Measurements from ENCODE around the gene GSK3A.
A peak's percentile ranks its signal among the peaks of the same experiment; 100 is the strongest.

Gene GSK3A

DNA sequence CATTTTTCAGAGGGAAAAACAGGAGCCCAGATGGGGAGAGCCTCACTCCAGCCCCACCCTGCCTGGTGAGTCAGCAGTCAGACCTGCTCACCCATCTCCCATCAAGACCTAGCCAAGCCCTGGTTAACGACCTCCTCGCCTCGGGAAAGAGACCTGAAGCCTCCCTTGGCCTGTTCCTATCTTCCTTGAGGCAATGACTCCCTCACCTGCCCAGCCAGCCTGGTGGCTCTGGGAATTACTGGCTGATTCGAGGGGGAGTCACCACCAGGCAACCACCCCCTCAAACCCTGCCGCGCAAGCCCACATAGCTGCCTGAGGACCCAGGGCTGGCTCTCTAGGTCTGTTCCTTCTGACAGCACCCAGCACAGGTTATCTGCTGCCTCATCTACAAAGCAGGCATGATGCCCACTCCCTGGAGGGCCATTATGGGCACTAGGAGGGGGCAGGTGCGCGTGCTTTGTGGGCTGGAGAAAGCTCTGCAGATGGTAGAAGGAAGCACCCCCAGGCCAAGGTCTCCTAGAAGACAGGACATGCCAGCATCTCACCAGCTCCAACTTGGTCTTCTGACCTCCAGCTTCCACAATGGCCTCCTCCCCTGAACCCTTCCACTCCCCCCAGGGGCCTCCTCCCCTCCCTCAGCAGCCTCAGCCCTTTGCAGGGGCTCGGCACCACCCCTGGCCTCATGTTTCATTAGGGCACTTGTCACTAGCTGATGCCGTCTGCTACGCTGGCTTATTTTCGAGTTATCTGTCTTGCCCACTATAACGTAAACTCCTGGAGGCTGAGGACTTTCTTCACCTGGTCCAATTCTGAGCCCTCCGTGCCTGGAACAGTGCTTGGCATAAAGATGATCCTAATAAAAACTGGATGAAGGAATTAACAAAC, 35.3 kb downstream of the GSK3A start:
- FAIRE-seq, result peak; percentile 45
- no peak for TF ChIP-seq POLR2A (IDR thresholded peaks at IDR 0.05; ENCODE audit: low read depth, low read length)
- DNase-seq (ENCODE audit: insufficient read length, low spot score), result peak; percentile 99

DNA sequence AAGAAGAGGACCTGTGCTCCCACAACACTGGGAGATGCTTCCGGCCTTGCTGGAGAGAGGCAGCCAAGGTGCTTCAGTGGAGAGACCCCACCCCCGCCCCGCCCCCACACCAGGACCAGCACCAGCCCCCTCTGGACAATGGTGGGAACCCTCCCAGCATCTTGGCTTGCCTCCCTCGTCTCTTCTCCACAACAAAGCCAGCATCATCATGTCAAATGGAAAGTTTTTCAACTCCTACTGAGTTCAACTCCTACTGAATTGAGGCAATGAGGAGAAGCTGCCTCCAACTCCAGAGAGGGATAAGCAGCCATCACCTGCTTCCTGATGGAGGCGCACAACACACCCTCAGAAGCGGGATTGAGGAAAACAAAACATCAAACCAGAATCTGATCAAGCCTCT, 37.7 kb downstream of the GSK3A start:
- FAIRE-seq (no peak), DNase-seq (ENCODE audit: insufficient read length, low spot score) (no peak)
- TF ChIP-seq POLR2A (IDR thresholded peaks at IDR 0.05; ENCODE audit: low read depth, low read length), result no peak

DNA sequence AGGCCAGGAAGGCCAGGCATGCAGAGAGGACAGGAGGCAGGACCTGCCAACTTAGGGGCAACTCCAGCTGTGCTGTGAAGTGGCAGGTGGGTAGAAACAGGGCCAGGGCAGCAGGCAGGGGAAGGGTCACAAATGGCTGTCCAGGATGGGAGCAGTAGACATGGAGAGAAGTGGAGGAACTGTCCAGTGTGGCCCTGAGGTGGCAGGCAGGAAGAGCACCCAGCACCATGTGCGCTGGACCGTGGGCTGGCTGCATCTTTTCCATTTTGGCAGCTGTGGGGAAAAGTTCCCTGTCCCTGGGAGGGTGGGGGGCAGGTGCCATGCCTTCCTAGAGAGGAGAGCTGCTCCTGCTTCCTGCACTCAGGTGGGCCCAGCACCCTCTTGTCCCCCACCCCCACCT, 38.7 kb downstream of the GSK3A start:
- TF ChIP-seq POLR2A (IDR thresholded peaks at IDR 0.05; ENCODE audit: low read depth, low read length), result no peak
- FAIRE-seq, result no peak
- no peak for DNase-seq (ENCODE audit: insufficient read length, low spot score)

DNA sequence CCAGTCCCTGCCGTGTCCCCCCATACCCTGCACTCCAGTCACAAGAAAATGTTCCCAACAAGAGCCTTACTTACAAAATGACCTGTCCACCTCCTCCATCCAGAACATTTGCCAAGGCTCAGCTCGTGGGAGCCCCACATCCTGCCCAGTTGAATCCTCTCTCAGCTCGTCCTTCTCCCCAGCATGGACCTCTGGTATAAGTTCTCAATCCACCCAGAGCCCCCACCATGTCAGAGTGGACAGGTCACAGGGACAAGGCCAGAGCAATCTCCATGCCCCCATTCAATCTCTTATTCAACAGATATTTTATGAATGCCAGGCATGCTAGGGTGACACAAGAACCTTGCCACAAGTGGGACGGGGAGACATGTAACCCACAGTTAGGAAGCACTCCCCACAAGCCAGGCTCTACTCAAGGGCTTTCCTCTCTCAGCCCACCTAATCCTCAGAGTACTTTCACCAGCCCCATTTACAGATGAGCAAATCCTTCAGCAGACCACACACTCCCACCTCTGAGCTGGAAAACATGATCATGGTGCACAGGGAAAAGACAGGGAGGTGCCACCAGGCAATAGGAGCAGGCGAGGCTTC, 40.0 kb downstream of the GSK3A start:
- FAIRE-seq (no peak), DNase-seq (ENCODE audit: insufficient read length, low spot score) (no peak)
- TF ChIP-seq POLR2A (IDR thresholded peaks at IDR 0.05; ENCODE audit: low read depth, low read length), result no peak

DNA sequence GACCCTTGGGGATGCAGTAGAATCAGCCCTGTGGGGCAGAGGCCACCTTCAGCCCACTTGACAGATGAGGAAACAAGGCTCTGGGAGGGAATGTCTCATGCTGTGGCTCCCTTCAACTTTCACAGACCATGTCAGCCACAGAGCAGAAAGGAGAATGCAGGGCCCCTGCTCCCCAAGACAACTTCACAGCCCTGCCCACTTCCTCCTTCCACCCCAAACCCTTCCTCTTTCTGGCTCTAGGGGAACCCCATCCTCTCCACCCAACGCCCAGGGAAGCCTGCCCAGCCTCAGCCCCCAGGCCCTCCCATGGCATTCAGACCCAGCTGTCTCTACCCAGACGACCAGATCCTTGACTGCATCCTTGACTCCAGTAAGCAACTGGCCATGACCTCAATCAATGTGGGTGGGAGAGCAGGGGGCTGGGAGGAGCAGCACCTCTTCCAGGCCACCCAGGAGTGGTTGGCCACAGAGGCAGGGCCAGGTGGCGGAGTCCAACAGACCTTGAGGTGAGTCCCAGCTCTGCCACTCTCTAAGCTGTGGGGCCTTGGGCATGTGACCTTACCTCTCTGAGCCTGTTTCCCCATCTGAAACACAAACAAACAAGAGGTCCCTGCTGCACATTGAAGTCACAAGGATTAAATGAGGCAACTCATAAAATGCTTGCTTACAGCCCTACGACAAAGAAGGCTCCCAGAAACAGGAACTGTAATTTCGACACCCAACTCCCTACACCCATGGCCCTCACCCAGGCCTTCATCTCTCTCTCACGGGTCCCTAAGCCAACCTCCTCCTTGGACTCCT, 40.7 kb downstream of the GSK3A start:
- FAIRE-seq (no peak), DNase-seq (ENCODE audit: insufficient read length, low spot score) (no peak)
- no peak for TF ChIP-seq POLR2A (IDR thresholded peaks at IDR 0.05; ENCODE audit: low read depth, low read length)

DNA sequence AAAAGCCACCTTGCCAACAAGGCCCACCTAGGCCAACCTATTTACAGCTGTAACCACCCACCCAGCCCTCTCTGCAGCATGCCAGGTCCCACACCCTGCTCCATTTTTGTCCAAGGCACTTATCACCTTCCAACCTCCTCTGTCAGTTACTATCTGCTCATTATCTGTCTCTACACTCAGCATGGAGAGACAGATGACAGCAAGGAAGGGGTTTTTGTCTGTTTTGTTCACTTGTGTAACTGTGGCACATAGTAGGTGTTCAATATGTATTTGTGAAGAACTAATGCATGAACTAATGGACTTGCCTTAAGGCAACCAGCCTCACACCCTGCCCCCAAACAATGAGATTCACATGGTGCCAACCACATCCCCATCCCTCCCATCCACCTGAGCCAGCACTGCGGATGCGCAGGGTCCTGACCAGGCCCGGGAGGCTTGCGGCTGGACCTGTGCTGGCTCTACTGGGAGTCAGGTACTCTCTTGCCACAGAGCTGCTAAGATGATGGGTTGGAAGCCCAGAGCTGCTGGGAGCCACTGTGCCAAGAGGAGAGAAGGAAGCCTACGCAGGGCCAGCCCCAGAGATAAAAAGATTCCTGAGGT, 42.2 kb downstream of the GSK3A start:
- FAIRE-seq (no peak), DNase-seq (ENCODE audit: insufficient read length, low spot score) (no peak)
- TF ChIP-seq POLR2A (IDR thresholded peaks at IDR 0.05; ENCODE audit: low read depth, low read length), result no peak

DNA sequence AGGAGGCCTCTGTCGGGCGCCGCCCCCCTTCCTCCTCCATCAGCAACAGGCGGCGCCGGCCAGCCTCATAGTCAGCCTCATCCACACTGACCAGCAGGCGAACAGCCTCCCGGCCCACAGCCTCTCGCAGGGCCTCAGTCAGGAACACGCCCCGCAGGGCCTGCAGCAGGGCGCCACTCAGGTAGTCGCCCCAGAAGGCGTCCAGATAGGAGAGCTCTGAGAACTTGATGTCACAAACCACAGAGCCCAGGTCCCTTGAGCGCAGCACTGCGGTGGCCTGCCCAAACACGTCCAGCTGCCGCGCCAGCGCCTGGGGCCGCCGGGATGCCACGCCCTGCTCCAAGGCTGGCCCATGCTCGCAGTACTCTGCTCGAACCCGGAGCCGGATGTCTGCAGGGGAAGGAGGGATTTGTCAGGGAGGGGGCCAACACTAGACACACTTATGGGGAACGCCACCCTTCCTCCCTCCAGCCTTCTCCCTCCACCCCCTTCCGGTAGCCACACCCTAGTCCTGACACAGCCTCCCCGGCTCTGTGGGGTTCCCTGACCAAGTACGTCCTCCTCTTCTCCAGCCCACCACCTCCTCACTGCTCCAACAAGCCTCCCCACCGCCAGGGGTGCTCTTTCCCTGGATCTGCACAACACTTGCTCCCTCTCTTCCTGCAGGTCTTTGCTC, 42.8 kb downstream of the GSK3A start:
- FAIRE-seq (no peak), DNase-seq (ENCODE audit: insufficient read length, low spot score) (no peak)
- TF ChIP-seq POLR2A (IDR thresholded peaks at IDR 0.05; ENCODE audit: low read depth, low read length), result no peak

DNA sequence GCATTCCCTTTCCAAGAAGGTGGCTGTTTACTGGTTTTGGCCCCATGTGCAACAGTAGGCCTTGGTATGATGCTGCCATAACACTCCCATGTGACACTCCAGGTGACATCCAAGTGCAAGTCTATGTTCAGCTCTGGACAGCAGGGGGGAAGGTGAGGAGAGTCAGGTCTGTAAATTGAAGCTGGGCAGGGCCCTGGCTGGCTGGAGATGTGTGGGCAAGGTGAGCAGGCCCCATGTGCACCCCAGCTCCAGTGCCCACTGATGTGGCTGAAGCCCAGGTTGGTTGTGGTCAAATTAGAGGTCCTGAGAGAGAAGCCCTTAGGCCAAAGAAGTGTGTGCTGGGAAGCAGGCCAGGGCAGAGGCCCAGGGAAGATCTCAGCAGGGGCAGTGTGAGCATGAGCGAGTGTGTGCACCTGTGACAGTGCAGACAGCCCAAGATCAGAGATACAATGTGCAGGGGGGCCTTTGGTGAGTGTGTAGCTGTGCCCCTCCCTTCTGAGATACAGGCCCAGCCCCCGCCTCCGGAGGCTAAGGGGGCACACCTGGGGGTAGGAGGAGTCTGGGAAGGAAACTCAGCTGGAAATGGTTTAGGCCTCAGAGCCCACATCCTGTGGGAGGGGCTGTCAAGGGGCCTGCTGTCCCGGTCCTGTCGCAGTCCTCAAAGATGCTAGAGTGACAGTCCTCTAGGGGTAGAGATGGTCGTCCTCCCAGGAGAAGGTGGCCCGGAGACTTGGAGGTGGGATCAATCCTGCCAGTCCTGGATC, 43.5 kb downstream of the GSK3A start:
- TF ChIP-seq POLR2A (IDR thresholded peaks at IDR 0.05; ENCODE audit: low read depth, low read length), result no peak
- DNase-seq (ENCODE audit: insufficient read length, low spot score) (no peak), FAIRE-seq (no peak)

DNA sequence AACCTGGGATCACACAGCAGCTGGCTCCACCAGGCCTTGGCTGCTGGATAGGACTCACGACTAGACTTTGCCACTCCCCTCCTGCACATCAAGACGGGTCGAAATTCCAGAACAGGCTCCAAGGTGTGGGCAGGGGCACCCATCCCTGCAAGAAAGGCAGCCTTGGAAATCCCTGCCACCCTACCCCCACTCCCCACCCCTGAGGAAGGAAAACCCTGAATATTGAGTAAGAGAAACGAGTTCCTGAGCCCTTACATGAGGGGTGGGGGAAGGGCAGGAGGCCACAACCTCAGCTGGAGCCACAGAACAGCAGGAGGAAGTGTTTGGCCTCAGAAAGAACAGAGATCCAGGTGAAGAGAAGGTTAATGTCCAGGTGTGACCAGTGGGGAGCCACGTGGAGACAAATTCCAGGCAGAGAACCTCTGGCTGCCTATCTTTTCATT, 45.0 kb downstream of the GSK3A start:
- DNase-seq (ENCODE audit: insufficient read length, low spot score), result no peak
- FAIRE-seq, result no peak
- TF ChIP-seq POLR2A (IDR thresholded peaks at IDR 0.05; ENCODE audit: low read depth, low read length), result no peak

DNA sequence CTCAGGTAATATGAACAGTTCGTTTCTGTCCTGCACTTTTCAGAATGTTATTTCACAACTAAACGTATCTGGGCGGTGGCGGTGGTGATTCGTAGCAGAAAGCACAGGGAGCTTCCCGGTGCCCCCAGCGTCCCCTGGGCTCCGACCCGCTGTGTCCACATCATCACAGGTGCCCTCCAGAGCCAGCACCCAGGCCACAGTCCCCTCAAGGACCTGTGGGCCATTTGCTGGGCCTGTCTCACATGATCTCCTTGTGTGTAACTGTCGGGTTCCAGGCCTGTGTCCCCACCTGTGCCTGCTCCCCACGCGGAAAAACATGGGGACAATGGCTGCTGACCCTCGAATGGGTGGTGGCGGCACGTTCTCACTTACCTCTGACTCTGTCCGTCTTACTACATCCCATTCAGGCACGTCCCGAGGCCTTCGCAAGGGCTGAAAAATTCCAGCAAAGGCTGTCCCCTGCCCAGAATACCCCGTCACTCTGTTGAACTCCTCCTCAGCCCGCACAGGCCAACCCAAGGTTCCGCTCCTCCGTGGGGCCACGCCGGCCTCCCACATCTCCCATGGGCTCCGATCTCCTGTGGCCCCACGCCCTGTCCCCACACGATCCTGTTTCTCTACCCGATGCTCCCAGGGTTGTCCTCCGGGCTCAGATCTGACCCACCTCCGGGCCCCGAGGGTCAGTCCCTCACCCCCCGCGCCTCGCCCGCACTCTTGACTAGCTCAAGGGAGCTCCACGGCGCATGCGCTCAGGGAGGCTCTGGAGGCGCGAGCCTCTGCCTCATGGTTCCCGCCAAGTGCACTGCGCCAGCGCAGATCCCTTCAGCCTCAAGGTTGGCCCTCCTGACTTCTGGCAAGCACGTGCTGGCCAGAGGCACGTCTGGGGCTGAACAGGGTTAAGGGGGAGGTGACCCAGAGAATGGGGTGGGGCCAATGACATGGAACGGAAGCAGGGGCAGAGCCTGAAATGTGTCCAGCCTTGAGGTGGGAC, 46.1 kb downstream of the GSK3A start:
- TF ChIP-seq POLR2A (IDR thresholded peaks at IDR 0.05; ENCODE audit: low read depth, low read length), result no peak
- DNase-seq (ENCODE audit: insufficient read length, low spot score) (no peak), FAIRE-seq (no peak)

DNA sequence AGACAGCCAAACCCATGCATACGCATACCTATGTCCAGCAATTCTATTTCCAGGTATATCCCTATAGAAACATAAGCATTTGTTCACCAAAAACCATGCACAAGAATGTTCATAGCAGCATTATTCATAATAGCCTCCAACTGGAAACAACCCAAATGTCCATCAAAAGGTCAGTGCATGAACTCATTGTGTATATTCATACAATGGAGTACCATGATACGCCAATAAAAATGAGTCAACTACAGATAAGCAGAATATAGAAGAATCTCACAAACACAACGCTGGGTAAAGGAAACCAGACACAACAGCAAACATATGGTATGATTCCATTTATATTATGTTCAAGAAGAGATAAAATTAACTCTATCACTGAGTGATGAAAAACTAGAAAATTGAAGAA, 48.7 kb downstream of the GSK3A start:
- no peak for DNase-seq (ENCODE audit: insufficient read length, low spot score)
- FAIRE-seq, result no peak
- no peak for TF ChIP-seq POLR2A (IDR thresholded peaks at IDR 0.05; ENCODE audit: low read depth, low read length)

DNA sequence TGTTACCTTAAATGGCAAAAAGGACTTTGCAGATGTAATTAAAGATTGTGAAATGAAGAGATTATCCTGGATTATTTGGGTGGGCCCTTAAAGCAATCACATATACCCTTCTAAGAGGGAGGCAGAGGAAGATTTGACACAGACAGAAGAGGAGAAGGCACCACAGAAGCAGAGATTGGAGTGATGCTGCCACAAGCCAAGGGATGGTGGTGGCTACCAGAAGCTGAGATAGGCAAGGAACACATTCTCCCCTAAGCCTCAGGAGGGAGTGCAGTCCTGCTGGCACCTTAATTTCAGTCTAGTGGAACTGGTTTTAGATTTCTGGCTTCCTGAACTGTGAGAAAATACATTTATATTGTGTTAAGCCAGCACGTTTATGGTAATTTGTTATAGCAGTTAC, 49.1 kb downstream of the GSK3A start:
- DNase-seq (ENCODE audit: insufficient read length, low spot score) (no peak), FAIRE-seq (no peak)
- no peak for TF ChIP-seq POLR2A (IDR thresholded peaks at IDR 0.05; ENCODE audit: low read depth, low read length)

Data from H54 (cell line).